HPDE6-E6E7 (cell line): ENCODE results near the gene UCHL5.
"Not testable (repeated sequence)": the region's sequence is repeated elsewhere in the genome, so short reads cannot be mapped to it uniquely, and the experiment has no call there.

ENCODE experiments used
- DNase-seq: peaks from one replicate; pipeline ENCODE4 v3.0.0; 2011; ENCODE audit warnings: missing footprints; ENCODE audit errors: extremely low spot score

The UCHL5 gene

DNA sequence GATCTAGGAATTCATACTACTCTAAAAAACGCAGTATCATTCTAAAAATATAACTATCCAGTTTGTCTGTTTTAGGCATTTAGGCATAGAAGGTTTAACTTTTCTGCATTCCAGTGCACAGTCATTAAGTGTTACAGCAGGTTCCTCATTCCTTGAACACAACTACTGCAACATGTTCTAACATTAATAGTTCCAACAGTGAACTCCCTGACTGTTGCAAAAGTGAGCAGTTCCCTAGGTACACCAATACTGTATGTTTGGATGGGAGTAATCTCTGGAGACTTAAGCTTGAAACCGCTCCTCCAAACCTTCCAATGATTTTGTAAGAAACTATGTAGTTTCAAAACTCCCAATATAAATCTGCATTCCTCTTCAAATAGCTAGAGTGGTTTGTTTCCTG, 46.2 kb downstream of the UCHL5 start:
- no peak for DNase-seq

DNA sequence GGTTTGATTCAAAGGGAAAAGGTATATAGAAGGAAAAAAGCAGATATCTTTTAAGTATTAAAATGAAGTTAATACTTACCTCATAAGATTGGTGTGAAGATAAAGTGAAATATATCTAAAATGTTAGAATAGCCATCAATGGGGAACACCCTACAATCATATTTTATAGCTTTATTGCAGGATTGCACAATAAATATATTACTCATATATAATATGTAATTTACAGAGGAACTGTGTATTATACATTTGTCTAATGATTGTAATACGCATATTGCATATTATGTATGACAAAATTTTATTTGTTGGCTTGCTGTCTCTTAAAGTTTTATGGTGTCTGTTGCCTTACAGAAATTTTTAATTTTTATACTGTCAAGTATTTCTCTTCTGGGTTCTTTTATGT, 47.8 kb downstream of the UCHL5 start:
- DNase-seq, result no peak

DNA sequence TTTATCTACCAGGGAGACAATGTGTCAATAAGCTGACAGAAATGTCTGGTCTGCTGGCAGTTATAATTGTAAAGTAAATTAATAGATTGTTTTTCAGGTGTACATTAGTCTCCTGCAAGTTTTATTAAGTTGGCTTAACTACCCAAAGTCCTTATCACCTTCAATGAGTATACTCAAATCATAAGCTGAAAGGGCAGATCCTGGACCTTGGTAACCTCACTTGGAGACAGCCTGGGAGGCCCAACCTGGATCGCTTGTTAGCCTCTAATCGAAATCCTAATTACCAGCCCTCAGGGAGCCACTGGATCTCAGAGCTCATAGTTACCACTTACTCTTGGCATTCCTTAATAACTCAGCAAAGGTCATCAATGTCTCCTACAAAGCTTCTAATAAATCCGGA, 49.7 kb downstream of the UCHL5 start:
- no peak for DNase-seq

DNA sequence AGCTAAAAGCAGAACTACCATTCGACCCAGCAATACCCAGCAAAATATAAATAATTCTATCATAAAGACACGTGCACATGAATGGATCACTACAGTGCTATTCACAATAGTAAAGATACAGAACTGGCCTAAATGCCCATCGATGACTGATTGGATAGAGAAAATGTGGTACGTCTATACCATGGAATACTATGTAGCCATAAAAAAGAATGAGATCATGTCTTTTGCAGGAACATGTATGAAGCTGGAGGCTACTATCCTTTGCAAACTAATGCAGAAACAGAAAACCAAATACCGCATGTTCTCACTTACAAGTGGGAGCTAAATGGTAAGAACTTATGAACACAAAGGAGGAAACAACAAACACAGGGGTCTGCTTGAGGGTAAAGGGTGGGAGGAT, 53.4 kb downstream of the UCHL5 start:
- DNase-seq, result no peak

DNA sequence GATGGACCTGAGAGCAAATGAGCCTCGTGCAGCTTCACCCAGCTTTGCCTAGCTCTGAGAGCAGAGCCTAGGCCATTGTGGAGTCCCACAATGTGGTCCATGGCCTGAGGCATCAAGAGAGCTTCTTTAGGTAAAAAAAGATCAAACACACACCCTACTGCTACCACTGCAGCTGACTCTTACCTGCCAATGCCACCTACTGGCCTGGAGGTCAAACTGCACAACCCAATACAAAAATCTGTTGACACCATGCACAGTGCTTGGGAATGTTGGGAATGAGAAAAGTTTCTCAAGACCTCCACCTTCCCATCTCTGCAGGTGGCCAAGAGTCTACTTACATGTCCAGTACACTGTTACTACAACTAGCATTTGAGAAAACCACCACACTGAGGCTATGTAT, 60.6 kb downstream of the UCHL5 start:
- no peak for DNase-seq

DNA sequence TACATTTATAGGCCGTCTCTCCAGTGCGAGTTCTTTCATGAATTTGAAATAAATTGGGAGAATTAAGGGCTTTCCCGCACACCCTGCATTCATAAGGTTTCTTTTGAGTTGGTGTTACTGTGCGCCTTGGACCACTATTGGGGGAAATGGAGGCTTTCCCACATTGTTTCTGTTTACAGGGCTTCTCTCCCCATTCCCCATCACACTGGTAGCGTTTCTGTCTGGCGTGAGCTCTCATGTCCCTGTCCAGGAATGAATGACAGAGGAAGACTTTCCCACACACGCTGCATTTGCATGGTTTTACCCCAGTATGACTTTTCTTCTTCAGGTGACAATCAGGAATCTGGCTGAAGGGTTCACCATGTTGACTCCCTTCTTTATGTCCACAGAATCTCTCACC, 65.0 kb downstream of the UCHL5 start:
- DNase-seq, result no peak

DNA sequence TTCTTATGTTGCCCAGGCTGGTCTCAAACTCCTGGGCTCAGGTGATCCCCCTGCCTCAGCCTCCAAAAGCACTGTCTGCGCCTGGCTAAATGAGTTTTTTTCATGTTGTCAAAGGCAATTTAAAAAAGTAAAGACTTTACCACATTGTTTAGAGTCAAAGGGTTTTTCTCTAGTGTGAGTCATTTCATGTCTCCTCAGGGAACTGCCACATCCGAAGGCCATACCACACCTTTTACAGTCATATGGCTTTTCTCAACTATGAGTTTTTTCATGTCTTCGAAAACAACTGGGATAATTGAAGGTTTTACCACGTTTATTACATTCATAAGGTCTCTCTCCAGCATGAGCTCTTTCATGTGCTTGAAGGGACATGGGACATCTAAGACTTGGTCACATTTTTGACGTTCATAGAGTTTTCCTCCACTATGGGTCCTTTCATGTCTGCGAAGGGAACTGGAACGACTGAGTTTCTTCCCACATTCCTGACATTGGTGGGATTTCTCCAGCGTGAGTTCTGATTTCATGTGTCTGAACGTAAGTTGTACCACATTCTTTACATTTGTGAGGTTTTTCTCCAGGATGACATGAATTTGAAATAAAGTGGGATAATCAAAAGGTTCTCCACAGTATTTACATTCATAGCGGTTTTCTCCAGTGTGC, 65.6 kb downstream of the UCHL5 start:
- DNase-seq, result no peak

DNA sequence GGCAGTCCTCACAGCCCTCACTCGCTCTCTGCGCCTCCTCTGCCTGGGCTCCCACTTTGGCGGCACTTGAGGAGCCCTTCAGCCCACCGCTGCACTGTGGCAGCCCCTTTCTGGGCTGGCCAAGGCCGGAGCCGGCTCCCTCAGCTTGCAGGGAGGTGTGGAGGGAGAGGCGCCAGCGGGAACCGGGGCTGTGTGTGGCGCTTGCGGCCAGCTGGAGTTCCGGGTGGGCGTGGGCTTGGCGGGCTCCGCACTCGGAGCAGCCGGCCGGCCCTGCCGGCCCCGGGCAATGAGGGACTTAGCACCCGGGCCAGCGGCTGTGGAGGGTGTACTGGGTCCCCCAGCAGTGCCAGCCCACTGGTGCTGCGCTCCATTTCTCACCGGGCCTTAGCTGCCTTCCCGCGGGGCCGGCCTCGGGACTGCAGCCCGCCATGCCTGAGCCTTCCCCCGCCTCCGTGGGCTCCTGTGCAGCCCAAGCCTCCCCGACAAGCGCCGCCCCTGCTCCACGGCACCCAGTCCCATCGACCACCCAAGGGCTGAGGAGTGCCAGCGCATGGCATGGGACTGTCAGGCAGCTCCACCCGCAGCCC, 72.3 kb downstream of the UCHL5 start:
- DNase-seq, result not testable (repeated sequence)

DNA sequence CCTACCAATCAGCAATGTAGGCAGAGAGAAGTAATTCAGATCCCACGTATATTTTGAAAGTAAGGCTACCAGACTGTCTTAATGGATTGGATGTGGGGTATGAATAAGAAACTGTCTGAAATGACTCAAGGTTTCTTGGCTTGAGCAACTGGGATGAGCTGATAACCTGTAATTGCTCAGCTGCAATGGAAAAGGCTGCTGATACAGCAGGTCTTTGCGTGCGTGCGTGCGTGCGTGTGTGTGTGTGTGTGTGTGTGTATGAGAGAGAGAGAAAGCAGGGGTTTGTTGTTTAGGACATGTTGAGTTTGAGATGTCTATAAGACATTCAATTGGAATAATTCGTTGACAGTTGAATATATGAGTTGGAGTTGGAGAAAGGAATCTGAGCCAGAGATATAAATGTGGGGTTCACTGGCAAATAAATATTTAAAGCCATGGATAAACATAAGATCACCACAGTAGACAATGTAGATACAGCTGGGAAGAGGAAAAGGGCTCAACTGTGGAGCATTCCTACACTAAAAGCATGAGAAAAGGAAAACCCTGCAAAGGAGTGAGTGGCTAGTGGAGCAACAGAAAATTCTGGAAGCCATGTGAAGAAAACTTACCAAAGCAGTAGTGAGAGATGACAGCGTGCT, 72.9 kb downstream of the UCHL5 start:
- DNase-seq, result no peak

DNA sequence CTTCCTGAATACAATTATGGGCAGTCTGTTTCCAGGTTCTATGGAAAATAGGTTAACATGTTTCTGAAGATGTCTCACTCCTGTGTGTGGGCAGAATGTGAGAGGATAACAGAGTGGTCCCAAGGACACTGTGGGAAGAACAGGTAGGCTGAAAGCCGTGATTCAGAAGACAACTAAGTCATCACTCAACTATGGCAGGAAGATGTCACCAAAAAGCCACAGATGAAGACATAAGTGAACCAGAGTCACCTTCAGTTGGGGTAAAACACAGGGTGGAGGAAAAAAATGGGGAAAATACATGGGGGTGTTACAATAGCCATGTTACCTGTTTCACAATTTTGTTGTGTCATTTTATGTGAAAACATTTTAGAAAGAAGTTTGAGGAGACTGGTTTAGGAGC, 75.1 kb downstream of the UCHL5 start:
- no peak for DNase-seq

DNA sequence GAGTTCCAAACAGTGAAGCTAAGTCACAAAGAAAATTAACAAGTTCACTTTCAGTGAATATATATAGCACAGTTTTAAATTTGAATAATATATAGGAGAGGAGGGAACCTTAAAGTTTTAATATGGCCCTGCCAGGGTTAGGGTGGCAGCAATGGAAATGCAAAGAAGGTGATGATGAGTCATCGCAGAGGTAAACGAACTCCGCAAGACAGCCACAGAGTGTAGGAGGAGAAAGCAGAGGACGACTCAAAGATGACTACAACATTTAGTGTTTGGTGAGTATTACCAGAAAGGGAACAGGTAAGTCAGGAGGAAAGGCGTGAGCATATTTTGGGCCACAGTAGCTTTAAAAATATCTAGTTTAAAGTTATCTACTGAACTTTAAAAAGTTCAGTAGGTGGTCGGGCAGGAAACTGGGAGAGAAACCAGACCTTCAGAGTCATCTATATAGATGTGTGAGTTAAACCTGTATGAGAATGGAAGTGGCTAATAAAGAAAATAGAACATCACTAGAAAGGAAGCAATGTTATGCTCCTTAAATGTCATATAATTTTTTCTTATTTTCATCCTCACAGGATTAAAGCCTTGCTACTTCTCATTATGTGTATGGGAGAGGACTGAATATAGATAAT, 75.7 kb downstream of the UCHL5 start:
- DNase-seq, result peak; percentile 56

DNA sequence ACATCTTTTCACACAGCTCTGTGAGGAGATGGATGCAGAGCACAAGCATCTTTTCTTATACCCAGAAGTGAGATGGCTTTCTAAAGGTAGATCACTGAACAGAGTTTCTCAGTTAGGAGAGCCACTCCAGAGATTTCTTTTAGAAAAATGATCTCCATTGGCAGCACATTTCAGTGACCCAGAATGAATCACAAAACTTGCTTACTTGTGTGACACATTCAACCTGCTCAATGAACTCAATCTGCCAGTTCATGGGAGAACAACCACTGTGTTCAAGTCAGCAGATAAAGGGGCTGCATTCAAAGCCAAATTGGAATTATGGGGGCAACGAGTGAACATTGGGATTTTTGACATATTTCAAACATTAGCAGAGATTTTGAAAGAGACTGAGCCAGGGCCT, 78.3 kb downstream of the UCHL5 start:
- DNase-seq, result no peak

DNA sequence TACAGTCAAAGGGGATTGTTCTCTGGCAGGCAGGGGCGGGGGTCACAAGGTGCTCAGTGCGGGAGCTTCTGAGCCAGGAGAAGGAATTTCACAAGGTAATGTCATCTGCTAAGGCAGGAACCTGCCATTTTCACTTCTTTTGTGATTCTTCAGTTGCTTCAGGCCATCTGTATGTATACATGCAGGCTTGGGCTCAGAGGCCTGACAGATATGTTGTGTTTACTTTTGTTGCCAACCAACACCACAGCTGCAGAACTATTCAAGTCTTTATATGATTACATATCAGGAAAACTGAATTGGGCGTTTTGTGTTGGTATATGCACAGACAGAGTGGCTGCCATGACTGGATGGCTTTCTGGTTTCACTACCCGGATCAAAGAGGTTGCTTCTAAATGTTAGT, 78.8 kb downstream of the UCHL5 start:
- DNase-seq, result not testable (repeated sequence)

DNA sequence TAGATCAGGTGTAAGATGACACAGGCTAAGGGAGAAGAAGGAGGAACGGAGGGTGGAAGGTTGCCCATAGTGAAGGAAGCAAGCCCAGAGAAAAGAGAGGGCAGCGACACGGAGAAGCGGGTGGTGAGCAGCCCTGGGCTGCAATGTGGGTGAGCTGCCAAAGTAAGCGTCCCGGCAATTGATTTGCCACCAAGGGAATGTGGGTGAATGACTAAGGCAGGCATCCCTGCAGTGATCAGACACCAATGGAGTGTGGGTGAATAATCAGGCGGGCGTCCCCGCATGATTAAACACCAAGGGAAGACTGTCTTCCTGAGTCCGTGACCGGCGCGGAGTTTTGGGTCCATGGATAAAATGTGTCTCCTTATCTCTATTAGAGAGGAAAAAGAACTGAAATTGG, 79.6 kb downstream of the UCHL5 start:
- DNase-seq, result no peak

DNA sequence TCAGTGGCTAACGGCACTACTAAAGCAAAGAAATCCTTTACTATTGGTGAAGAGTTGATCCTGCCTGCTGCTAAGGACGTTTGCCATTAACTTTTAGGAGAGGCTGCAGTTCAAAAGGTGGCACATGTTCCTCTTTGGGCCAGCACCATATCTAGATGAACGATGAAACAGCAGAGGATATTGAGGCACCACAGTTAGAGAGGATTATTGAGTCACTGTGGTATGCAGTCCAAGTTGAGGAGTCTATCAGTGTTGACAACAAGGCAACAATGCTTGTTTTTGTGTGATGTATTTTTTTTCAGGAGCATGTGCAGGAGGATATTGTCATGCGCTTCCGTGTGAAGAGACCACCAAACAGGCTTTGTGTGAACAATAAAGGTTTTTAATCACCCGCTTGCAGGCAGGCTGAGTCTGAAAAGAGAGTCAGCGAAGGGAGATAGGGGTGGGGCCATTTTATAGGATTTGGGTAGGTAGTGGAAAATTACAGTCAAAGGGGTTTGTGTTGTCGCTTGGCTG, 80.9 kb downstream of the UCHL5 start:
- no peak for DNase-seq

DNA sequence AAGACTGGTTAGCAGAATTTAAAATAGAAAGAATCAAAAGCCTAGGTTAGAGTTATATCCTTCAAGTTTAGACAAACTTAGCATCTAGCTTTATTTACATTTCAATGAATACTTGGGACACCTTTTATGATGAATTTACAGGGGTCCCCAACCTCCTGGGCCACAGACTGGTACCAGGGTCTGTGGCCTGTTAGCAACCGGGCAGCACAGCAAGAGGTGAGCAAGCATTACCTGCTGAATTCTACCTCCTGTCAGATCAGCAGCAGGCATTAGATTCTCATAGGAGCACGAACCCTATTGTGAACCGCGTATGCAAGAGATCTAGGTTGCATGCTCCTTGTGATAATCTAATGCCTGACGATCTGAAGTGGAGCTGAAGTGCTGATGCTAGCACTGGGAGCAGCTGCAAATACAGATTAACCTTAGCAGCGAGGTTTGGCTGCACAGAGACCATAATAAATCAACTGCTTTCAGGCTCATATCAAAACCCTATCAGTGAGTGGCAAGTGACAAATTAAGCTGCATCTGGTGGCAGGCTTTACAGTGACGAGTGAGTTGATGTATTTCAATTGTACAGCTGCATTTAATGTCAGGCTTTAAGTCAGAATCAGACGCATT, 82.0 kb downstream of the UCHL5 start:
- DNase-seq, result no peak

DNA sequence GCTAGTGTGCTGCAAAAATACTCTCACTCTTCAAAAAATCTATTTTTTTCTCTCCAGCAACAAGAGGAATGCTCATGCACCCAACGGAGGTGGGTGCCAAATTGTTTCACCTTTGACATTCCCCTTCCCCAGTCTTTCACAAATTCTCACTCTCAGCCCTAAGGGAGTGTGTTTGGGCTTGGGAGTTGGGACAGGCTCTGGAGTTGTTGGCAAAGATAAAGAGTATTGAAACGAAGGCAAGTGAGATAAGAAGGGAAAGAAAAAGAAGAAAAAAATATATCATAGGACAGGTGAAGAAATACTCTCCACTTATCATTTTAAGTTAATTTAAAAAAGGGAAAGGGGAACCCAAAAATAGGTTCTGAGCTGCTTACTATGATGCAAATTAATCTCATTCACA, 82.6 kb downstream of the UCHL5 start:
- DNase-seq, result no peak

DNA sequence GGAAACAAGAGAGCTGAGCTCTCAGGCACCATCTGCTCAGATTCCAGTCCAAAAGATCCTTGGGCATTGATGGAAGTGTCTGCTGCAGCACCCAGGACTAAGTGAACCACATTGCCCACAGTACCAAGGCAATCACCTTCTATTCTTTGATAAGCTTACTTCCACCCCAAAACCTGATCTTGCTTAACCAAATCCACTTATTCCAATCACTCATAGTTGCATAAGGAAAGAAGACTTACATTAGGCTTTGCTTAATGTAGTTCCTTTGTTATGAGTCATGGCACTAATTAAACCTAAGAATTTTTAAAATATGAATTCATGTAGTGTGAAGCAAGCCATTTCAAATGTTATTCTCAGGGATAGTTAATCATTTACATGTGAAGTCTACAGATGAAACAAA, 84.5 kb downstream of the UCHL5 start:
- DNase-seq, result no peak

DNA sequence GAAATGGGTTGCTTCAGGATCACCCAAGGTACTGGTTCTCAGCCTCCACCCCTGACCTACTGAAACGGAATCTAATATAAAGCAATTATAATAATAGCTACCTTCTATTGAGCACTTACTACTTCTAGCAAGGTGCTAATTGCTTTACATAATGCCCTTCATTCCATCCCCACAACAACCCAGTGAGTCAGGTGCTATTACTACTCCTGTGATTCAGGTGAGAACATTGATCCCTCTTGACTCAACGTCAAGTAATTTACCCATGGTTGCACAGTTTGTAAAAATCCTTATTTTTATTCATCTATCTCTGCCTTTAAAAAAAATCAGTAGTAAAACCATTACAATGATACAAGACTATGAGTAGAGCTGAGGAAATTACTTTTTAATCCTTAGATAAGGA, 85.2 kb downstream of the UCHL5 start:
- DNase-seq, result peak; percentile 33

DNA sequence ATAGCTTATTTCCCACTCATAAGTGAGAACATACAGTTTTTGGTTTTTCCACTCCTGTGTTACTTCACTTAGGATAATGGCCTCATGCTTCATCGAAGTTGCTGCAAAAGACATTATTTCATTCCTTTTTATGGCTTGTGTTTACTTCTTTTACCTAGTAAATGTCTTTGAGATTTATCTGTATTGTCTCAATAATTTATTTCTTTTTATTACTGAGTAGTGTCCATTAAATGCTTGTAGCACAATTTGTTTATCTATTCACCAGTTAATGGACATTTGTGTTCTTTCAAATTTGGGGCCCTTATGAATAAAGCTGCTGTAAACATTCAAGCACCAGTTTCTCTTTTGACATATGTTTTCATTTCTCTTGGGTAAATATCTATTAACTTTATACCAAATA, 86.0 kb downstream of the UCHL5 start:
- no peak for DNase-seq

DNA sequence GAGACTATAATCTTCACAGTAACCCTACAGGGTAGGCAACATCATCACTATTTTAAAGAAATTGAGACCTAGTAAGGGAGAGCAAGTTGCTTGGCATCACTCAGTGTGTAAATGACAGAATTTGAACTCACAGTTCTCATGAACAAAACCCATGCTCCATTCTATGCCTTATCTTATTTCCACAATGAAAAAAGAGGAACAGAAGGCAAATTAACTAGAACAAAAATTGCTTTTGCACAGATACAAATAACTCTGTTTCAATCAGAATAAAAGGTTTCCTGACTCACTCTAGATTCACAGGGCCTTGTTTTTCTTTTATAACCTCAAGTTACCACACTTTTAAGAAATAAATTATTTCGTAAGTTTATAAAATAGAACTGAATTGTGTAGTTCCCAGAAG, 90.1 kb downstream of the UCHL5 start:
- no peak for DNase-seq

DNA sequence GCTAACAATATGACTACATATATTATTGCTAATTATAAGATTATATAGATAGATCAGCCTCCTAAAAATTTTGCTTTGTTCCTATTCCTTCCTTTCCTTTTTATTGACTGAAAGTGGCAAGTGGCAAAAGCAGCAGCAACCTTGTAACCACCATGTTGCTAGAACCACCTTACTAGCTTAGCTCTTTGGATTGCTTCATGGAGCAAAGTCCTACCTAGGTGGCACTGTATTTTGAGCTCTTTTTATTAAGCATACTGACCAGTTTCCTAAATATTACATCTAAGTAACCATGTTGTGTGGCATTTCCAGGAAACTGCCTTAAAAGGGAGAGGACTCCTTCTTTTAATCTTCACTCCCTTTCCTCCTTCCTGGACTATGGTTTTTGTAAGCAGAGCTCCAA, 90.8 kb downstream of the UCHL5 start:
- no peak for DNase-seq
